HG03460 (cell line): ENCODE results near the gene TP73.

Experiments used
- ATAC-seq: cut with Tn5 transposase; IDR thresholded peaks from one replicate; pipeline ENCODE4 v1.9.1; 2021; ENCODE audit not compliant: unreplicated experiment

The TP73 gene

GRCh38 chr1:3759796-3760195 is 107.5 kb downstream of the TP73 start:
- ATAC-seq = no peak

DNA sequence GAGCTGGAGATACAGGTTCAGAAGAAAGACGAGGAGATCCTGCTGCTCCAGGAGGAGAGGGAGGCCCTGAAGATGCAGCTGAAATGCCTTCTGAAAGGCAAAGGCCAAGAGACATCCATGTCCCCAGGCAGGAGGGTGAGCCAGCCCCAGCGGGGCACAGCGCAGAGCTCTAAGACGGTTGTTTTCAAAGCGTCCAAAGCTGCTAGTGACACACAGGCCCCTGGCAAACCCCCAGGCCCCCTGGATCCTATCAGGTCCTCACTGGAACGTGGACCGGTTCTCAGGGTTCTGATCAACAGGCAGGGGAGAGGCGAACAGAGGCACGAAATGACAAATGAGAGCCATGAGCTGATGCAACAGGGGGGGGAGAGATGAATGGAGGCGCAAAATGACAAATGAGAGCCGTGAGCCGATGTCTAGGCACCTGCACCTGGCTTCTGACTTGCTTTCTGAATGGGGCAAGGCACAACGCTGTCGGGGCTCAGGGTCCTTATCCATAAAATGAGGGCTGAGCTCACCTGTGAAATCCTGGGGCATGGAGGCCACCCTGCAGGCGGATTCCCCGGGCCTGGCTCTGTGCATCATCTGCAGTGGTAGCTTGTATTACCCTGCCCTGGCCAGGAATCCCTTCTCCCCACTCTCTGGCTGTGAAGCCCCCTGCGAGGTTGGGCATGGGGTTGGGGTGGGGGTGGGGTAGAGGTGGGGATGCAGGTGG is 109.1 kb downstream of the TP73 start:
- ATAC-seq = no peak

DNA sequence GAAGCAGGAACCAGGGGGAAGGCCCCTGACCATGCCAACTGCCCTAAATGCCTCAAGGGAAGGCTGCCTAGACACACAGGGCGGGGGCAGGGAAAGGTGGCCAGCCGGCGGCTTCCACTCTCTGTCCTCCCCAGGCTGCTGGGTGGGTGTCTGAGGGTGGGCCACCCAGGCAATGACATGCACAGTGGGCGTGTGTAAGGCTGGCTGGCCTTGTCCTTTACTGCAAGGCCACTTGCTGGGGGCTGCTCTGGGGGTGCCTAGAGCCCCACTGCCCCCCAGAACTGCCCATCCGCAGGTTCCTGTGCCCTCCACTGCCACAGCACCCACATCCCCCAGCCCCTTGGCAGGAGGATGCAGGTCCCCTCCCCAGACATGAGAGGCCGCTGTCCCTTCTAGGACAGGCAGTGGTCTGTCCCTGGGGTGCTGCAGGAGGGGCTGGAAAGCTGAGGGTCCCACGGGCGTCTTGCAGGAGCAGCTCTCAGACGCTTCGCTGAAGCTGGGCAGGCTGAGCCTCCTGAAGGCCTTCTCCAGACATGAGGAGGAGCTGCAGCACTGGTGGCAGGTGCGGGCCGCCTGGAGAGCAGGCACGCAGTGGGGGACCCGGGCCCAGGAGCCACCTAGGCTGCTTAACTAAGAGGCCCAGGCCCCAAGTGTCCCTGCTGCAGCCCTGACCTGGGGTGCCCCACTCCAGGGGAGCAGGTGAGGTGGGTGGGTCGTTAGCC is 110.0 kb downstream of the TP73 start:
- ATAC-seq = no peak

DNA sequence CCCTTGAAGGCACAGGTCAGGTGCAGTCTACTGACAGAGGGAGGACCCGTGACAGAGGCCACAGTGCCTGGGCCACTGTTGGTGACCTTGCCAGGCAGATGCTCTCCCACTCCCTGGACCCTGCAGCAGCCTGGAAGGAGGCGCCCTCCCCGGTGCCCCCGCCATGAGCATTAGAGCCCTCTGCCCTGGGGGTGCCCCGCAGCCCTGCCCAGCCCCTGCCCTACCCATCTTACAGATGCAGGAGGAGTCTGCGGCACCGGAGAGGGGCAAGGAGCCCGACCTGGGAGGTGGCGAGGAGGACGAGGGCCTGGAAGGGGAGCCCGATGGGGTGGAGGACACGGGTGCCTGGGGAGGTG is 110.5 kb downstream of the TP73 start:
- ATAC-seq = no peak

- ATAC-seq = no peak
Observed at GRCh38 chr1:3763351-3764125, 111.2 kb downstream of the TP73 start.

- ATAC-seq = no peak
Observed at GRCh38 chr1:3767328-3767925, 115.1 kb downstream of the TP73 start.

DNA sequence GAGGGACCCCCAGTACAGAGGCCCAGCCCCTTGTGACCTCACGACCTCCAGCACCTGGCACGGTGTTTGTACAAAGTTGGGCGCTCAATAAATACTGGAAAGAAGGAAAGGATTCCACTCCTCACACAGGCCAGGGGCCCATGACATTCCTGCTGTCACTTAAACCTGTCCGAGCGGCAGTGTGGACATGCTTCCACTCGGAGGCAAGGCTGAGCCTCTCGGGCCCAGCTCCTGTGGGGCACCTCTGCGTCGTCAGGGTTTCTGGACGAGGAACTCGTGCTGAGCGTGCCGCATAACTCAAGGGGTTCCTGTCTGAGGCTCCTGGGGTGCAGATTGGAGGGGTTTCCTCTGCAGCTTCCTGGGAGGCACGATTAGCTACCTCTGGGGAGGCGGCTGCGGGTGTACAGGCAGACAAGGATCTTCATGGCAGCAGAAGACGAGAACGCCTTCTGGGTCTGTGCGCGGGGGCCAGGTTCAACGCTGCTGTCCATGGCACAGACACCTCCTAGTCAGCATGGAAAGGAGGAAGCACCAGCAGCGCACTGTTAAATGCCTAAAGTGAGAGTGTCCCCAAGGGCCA is 116.6 kb downstream of the TP73 start:
- ATAC-seq = no peak

- no peak for ATAC-seq
Observed at GRCh38 chr1:3770047-3770765, 117.9 kb downstream of the TP73 start.

GRCh38 chr1:3771108-3772026 is 119.1 kb downstream of the TP73 start:
- ATAC-seq = no peak

DNA sequence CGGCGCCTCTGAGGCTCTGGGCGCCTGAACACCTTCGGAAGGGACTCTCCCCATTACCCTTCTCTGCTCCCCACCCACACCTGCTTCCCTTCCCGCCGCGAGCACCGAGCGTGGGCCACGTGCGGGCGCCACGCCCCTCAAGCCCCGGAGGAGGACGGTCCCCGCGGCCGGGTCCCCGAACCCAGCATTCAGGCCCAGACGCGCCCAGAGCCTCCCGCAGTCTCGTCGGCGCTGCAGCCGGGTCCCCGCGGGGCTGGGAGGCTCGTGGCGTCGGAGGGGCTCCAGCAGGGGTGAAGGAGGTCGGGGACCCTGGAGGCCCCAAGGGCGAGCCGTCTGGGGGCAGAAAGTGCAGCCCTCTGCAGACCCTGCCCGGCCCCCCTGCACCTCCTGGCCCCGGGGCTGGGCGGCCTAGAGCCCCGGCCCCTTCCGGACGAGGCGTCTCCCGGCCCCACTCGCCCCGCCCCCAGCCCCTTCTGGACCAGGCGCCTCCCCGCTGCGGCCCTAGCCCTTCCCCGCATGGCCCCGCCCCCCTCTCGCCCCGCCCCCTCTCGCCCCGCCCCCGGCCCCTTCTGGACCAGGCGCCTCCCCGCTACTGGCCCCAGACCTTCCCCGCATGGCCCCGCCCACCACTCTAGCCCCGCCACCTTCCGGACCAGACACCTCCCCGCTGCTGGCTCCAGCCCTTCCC is 119.9 kb downstream of the TP73 start:
- ATAC-seq = peak; percentile 67

DNA sequence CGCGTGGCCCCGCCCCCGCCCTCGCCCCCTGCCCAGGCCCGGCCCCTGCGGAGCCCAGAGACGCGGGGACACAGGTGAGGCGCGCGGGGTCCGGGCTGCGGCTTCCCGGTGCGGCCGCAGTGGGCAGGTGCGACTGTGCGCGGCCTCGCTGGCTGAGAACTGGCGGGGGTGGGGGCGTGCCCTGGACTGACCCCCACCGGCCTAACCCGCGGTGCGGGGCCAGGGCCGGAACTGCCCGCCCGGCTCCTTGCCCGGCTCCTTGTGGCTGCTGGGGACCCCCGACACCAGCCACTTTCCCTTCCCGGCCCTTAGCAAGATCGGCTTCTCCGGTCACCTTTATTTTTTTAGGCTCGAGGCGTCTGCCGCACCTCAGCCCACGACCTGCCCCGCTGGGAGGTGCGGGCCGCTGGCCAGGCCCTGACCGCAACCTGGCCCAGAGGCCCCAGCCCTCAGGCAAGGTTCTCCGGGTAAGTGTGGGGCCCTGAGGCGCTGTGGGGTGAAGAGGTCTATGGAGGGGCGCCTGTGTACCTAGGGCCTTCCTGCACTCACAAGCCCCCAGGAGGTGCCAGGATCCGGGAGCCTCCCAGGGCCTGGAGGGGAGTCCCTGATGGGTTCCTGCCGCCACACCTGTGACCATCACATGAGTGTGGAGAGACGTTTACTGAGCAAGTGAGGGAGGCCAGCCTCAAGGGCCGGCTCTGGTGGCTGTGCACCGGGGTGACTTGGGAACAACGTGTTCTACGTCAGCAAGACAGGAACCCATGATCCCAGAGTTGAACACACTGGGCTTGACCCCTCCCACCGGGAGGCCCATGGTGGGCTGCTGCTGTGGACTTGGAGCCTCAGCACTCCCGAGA is 120.6 kb downstream of the TP73 start, which contains the start of gene SMIM1:
Gene SMIM1, plus strand, starts transcription at position 35 of the 857 bp plus-strand sequence. CDS start 2,625 bp downstream, outside the sequence.
- ATAC-seq = no peak

- no peak for ATAC-seq
Observed at GRCh38 chr1:3773572-3774275, 121.4 kb downstream of the TP73 start.

DNA sequence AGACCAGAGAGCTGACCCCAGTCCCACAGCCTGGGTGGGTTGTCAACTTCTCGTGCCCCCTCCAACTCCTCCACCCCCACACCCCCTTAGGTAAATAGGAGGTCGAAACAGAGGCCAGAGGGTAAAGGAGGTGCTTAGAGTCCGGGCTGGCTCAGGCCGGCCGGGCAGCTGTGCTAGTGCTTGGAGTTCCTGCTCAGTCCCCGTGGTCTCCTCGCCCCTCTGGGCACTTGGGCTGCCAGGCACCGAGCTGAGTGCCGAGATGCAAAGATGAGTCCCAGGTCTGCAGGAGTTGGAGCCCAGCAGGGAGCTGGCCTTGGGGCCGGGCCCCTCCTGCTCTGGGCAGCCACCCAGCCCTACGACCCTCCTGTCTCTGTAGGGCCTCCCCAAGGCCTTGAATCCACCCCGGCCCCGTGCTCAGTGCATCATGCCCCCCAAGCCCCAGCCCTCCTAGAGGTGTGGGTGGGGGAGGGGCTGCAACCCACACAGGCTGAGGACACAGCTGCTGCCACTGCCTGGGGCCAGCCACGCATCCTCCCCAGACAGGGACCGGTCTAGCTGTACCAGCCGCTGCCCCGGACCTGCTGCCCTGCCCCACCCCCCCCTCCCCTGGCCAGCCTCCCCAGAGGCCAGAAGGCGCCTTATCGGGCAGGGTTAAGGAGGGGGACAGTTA is 122.1 kb downstream of the TP73 start:
- no peak for ATAC-seq

GRCh38 chr1:3774946-3775489 is 122.7 kb downstream of the TP73 start:
- no peak for ATAC-seq

DNA sequence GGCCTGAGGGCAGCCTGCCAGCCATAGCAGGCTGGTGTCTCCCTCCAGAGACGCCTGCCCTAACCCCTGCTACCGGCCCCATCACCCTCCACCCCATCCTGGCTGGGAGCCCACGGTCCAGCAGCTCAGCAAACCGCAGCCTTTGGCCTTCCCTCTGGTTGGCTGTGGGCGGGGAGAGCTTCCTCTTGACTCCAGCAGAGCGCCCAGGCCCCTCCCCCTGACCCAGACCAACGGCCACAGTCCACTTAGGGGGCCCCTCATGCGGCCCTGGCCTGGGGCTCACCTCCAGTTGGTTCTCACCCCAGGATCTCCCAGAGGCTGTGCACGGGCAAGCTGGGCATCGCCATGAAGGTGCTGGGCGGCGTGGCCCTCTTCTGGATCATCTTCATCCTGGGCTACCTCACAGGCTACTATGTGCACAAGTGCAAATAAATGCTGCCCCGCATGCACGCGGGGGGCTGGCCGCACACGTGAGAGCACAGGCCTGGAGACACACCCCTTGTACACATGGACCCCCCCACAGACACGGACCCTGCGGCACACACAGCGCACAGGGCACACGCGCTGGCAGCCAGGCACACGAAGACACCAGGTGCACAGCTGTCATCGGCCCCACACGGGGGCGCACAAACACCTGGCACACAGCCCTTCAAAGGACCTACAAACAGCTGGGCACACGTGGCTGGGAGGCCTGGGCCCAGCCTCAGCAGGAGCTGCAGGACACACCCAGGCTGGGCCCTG is 123.3 kb downstream of the TP73 start:
- ATAC-seq = no peak
